Activated CD8-positive, alpha-beta memory T cell treated with anti-CD3 and anti-CD28 coated beads, Interleukin-2, amount 50 U/mL, for 1 hour (primary cell): Measurements from ENCODE around the gene REG4.
"Not testable (repeated sequence)": the region's sequence is repeated elsewhere in the genome, so short reads cannot be mapped to it uniquely, and the experiment has no call there.

Experiments used
- DNase-seq: peaks from one replicate; pipeline ENCODE4 v3.0.0-alpha.2; 2020; ENCODE audit errors: extremely low read depth

The REG4 gene

DNA sequence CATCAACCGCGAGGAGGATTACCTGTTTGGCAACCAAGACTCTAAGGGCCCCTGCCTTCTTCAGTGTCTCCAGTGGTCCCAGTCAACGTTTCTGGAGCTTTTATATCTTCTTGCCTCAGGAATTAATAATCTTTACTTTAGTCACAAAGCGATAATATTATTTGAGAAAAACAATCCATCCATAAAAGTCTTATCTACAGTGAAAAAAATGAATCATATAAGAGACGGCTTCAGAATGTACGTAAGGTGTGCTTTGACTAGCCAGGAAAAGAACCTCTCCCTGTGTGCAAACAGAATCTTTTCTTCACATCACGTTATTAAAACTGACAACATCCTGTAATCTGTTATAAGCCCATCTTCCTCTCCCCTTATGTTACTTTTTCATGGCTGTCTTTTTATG, at the start of gene REG4:
REG4 (minus strand) TSS at position 74 of the 400 bp plus-strand sequence. CDS start 2,691 bp downstream, outside the sequence.
- DNase-seq: no peak

DNA sequence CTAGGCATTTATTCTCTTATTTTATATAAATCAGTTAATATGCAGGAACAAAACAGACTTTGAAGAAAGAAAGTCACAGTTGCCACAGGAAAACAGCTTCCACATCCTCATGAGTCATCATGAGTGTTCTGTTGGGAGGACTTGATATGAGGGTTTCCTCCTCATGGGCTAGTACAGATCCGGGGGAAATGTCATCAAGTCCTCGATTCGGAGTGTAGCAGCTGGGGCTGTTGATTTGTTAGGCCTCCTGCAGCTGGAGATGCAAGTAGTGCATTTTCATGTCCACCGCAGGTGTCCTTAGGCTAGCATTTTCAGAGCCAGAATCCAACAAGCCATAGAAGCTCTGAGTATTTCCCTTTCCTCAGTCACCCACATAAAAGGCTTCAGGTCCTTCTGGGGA, 48.4 kb upstream of the REG4 start:
- no peak for DNase-seq

DNA sequence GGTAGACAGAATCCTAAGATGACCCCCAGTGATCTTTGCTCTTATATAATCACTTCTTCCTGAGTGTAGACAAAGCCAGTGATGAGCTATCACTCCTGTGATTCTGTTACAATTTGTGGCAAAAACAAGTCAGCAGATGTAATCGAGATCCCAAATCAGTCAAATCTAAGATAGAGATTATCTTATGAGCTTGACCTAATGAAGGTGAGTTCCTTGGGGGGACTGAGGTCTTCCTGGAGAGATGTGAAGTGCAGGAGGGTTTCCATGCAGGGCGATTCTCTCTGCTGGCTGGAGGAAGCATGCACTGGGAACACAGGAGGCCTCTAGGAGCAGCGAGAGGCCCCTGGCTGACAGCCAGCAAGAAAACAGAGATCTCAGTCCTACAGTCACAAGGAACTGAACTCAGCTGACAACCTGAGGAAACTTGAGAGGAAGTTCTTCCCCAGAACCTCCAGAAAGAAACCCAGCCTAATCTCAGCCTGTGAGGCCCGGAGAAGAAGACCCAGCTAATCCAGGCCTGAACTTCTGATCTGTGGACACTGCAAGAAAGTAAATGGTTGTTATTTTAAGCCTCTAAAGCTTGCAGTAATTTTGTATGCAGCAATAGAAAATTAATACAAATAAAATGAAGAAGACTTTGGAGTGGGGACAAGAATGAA, 47.4 kb upstream of the REG4 start:
- not testable (repeated sequence) for DNase-seq

DNA sequence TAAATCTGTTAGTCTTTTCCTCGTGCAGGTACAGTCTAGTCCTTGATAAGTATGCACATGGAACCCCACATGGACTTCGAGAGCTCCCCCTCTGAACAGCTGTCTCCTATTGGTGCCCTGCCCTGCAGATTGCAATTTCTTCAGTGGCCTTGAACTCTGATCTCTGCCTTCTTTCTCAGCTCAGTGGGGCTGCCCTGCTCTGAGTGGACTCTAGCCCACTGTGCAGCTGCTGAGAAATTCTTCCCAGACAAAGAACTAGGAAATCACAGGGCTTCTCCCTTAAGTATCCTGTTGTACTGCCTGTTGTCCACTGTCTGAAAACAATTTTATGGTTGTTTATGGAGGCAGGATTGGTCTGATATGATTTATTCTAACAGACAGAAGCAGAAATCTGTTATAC, 46.9 kb upstream of the REG4 start:
- DNase-seq: no peak

DNA sequence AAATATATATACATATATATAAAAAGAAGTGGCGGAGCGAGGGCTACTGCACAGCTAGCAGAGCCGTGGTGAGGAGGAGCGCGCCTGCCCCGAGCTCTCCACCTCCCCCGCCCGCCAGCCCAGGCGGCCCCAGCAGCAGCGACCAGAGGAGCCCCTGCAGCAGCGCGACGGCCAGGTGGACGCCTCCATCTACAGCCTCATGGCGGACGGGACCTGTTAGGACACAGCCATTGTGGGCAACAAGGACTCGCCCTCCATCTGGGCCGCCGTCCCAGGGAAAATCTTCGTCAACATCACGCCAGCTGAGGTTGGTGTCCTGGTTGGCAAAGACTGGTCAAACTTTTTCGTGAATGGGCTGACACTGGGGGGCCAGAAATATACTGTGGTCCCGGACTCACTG, 41.9 kb upstream of the REG4 start:
- DNase-seq: no peak

DNA sequence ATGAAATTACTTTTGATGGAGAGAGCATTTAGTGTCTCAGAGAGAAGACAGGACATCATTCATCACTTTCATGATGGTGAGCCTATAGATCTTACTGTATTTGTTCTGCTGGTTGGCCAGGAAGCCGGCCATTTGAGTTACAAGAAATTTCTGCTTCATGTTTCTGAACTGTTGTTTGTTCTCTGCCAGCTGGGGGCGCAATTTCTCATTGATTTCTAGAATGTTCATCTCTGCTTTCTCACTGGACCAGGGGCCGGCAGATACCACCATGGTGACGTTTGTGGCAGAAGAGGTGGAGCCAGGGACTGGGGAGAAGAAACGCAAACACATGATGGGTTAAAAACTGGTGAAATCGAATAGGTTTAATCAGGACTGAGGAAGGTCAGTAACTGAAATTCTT, 32.9 kb upstream of the REG4 start:
- not testable (repeated sequence) for DNase-seq

- no peak for DNase-seq
Observed at GRCh38 chr1:119841306-119841705, 30.0 kb upstream of the REG4 start.

- no peak for DNase-seq
Observed at GRCh38 chr1:119840745-119841144, 29.5 kb upstream of the REG4 start.

DNA sequence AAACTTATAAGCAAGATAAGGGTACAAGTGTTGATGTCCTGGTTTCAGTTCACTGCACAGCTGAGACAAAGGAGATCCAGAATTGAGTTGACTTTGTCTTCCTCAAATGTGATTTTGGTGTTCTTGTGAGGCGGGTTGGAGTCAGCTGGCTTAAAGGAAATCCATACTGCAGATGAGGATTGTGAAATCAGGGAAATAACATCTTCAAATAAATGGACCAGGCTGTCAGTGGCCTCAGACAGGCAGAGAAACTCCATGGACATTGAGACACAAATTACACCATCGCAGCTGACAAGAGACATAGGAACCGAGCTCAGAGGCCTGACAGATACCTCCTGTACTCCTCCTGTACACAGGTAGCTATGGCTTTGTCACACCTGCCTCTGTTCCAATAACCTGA, 27.0 kb upstream of the REG4 start:
- DNase-seq: no peak

DNA sequence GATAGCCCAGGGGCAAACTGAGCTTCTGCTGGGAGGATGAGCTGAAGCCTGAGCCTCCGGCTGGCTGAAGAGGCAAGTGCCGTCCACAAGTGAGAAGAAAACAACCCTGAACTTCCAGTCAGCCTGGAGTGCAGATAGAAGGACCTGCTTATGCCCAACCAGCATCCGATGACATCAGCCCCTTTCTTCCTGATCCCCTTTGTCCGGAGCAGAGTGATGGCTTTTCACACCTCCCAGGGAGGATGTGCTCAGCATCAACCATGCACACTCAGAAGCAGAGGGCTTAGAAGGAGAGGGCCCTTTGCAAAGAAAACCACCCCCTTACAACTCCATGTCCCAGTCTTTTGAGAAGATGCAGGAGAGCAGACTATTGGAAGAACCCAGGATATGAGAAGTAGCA, 23.7 kb upstream of the REG4 start:
- DNase-seq: no peak

DNA sequence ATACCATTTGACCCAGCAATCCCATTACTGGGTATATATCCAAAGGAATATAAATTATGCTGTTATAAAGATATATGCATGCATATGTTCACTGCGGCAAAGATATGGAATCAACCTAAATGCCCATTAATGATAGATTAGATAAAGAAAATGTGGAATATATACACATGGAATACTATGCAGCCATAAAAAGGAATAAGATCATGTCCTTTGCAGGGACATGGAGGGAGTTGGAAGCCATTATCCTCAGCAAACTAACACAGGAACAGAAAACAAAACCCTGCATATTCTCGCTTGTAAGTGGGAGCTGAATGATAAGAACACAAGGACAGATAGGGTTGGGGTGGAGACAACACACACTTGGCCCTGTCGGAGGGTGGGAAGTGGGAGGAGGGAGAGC, 19.8 kb upstream of the REG4 start:
- no peak for DNase-seq

GRCh38 chr1:119829625-119830024, 18.4 kb upstream of the REG4 start:
- DNase-seq: no peak

DNA sequence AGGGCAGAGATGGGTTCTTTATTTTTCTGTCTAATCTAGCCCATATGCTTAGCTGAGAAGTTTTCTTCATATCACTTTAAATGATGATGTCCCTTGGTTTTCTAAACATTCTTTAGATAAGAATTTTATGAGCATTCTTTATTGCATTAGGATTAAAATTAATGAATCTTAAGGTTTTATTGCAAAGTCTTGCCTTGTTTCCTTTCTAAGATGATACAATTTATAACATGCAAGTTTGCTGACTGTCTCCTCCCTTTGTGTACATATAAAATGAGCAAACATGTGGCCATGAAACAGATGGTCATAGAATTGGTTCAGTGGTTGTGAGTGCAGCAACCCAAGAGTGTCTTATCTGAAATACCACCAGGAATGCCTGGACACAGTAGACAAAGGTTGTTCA, 17.7 kb upstream of the REG4 start:
- DNase-seq: not testable (repeated sequence)

DNA sequence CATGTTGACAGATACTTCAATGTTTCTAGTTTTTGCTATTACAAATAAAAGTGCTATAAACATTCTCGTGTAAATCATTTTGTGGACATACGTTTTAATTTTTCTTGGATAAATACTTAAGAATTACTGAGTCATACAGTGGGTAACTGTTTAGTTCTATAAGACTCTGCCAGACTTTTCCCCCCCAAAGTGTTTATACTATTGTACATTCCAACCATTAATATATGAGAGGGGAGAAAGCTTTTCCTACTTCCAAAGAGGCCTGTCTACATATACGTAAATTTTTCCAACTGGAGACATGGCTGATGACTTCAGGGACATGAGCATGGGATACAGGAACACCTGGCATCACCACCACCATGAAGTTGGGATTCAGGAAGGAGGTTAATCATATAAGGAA, 17.0 kb upstream of the REG4 start:
- DNase-seq: no peak

DNA sequence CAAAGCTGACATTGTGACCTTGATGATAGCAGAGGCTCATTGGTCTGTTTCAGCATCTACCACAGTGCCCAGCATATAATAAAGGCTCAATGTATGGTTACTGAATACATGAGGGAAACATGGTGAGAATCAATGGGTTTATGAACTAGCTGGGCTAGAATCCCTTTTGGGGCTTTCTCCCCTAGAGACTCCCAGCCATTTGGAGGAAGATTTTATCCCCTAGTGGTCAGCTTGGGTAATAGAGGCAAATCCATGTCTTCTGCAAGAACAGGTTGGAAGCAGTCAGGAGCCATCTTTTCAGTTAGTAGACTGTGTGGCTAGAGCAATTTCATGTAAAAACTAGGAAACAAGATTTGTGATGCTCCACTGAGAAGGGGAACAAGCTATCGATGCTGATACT, 15.8 kb upstream of the REG4 start:
- no peak for DNase-seq

DNA sequence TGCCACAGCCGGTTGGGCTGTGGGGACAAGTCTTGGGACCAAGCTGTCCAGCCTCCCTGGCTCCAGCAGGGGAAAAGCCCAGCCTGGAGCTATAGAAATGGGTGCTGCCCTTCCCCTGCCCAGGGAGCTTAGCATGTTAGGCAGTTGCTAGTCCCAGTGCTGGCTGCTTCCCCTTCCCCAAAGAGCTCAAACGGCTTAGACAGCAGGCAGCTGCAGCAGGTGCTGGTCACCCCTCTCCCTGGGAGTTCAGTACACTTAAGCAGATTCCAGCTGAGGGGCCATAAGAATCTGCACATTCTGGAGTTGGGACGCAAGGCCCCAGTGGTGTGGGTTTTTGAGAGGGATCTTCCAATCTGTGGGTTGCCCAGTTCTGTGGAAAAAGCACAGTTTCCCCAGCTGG, 11.1 kb upstream of the REG4 start:
- no peak for DNase-seq

- no peak for DNase-seq
Observed at GRCh38 chr1:119818181-119818580, 6.9 kb upstream of the REG4 start.

DNA sequence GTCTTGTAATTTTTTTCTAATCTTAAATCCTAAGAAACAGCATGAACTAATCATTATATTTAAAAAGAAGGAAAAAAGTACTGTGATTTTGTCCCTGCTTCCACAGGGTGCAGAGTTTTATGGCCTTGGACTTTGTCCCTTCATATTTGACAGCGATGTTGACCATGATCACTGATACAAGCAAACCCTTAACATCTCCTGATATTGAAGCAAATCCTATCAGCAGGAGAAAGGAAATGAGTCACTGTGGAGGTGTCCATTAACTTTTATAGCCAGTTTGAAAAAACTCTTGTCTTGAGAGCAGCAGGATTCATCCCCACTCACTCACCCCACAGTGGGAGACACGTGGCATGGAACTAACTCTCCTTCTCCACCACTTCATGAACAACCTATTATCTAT, 5.1 kb upstream of the REG4 start:
- DNase-seq: no peak

DNA sequence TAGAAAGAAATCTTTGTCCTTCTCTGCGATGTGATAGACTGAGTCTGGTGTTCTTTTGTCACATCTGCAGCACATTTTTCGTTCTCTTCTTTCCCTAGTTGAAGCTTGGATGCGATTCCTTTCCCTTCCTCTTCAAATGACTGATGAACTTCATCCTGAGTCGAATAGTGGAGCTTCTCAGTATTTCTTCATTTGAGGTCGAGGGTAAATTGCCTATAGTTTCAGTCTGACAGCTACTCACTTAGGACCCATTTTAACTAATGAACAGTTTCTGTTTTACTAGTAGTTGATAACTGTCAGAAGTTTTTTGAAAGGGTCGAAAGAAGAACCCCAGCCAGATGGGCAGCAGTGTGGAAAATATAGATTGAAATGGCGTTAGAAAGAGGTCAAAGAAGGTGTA, 4.7 kb upstream of the REG4 start:
- DNase-seq: no peak

DNA sequence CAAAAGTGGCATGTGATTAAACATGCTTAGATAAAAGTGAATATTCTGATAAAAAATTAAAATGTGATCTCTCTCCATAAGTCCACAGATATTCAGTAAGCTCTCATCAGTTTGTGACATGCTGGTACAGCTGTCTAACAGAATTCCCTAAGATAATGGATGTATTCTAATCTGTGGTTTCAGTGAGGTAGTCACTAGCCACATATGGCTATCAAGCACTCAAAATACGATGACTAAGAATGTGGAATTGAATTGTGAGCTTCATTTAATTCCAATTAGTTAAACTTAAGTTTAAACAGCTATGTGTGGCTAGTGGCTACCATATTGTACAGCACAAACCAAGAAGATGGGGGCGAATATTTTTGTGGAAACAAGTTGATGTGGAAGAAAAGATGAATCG, 4.1 kb upstream of the REG4 start:
- DNase-seq: no peak

DNA sequence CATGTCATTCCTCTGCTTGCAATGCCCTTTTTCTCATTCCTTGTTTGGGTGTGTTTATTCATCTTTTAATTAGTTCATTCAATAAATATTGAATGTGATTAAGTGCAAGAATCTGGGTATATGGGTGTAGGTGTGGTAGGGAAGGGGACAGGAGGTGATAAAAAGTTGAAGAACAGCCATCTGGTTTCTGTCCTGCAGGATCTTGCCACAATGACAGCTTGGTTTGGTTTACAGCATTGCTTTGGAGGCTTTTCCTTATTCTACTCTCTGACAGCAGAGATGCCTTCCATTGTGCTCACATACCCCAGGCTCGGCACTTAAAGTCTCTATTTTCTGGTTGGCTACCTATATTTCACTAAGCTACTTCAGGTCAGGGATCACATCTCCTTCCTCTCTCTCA, 3.0 kb upstream of the REG4 start:
- DNase-seq: no peak

GRCh38 chr1:119811985-119812557, 811 bp upstream of the REG4 start:
- no peak for DNase-seq

- peak; percentile 8 for DNase-seq
Observed at GRCh38 chr1:119808972-119809550, 2.2 kb downstream of the REG4 start.

DNA sequence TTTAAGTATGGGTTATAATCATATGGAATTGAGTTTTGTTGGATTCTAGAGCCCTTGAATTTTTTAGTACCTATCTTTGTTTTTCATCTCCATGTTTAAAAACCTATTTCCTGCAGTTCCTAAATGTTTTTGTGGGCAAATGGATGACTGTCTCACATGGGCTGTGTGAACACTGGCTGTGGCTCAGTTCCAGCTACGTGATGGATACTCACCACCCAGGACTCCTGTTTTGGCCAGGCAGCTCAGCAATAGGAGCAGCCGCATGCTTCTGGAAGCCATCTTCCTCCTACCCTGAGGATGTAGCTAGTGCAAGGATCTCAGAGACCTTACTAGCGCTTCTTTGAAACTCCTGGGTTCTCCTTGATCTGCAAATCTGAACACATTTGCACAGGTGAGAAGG, 2.8 kb downstream of the REG4 start:
- no peak for DNase-seq
